ENCODE results near the gene DAGLB.
"Not testable (repeated sequence)": the region's sequence is repeated elsewhere in the genome, so short reads cannot be mapped to it uniquely, and the experiment has no call there.

Gene DAGLB

GRCh38 chr7:6447581-6448199, at the start of gene DAGLB:
TSS of gene DAGLB (minus strand) at chr7:6447954. CDS start at chr7:6447842, 112 bp downstream.
- DNase-seq: peak; percentile 93

GRCh38 chr7:6497637-6497905, 49.8 kb upstream of the DAGLB start:
- DNase-seq: no peak

GRCh38 chr7:6496842-6497636, 49.3 kb upstream of the DAGLB start:
- DNase-seq: no peak

- no peak for DNase-seq
These were observed 48.0 kb upstream of the DAGLB start for GRCh38 chr7:6495597-6496262.

- DNase-seq: no peak
These were observed 46.6 kb upstream of the DAGLB start for GRCh38 chr7:6494365-6494764.

- no peak for DNase-seq
These were observed 43.4 kb upstream of the DAGLB start for GRCh38 chr7:6491194-6491593.

- no peak for DNase-seq
These were observed 41.9 kb upstream of the DAGLB start for GRCh38 chr7:6489612-6490011.

- no peak for DNase-seq
These were observed 39.4 kb upstream of the DAGLB start for GRCh38 chr7:6487184-6487545.

- no peak for DNase-seq
These were observed 38.9 kb upstream of the DAGLB start for GRCh38 chr7:6486438-6487183.

- no peak for DNase-seq
These were observed 35.0 kb upstream of the DAGLB start for GRCh38 chr7:6482743-6483119.

- no peak for DNase-seq
These were observed 34.6 kb upstream of the DAGLB start for GRCh38 chr7:6482307-6482706.

- no peak for DNase-seq
These were observed 33.7 kb upstream of the DAGLB start for GRCh38 chr7:6481445-6481844.

GRCh38 chr7:6480323-6480660, 32.5 kb upstream of the DAGLB start:
- no peak for DNase-seq

GRCh38 chr7:6479067-6479466, 31.3 kb upstream of the DAGLB start:
- no peak for DNase-seq

- DNase-seq: no peak
These were observed 30.4 kb upstream of the DAGLB start for GRCh38 chr7:6478186-6478585.

- no peak for DNase-seq
These were observed 29.5 kb upstream of the DAGLB start for GRCh38 chr7:6477318-6477660.

GRCh38 chr7:6476596-6477317, 29.0 kb upstream of the DAGLB start:
- no peak for DNase-seq

GRCh38 chr7:6475433-6476186, 27.9 kb upstream of the DAGLB start:
- DNase-seq: no peak

GRCh38 chr7:6465862-6466261, 18.1 kb upstream of the DAGLB start:
- DNase-seq: no peak

- not testable (repeated sequence) for DNase-seq
These were observed 15.9 kb upstream of the DAGLB start for GRCh38 chr7:6463609-6464008.

- DNase-seq: no peak
These were observed 14.3 kb upstream of the DAGLB start for GRCh38 chr7:6461946-6462550.

- DNase-seq: no peak
These were observed 13.3 kb upstream of the DAGLB start for GRCh38 chr7:6460990-6461584.

All from NCI-H146 (cell line).